Measurements from ENCODE around the gene BCAS3. TPM values are rescaled to one million over a fixed set of nuclear protein-coding genes. Genes with fewer than 3 reads are reported as not detected.

Gene BCAS3
- total and polyA plus RNA-seq, 2 donors (not counting 1 experiment from before 2014, with no cell fraction given): 13.9 to 73.4 TPM

DNA sequence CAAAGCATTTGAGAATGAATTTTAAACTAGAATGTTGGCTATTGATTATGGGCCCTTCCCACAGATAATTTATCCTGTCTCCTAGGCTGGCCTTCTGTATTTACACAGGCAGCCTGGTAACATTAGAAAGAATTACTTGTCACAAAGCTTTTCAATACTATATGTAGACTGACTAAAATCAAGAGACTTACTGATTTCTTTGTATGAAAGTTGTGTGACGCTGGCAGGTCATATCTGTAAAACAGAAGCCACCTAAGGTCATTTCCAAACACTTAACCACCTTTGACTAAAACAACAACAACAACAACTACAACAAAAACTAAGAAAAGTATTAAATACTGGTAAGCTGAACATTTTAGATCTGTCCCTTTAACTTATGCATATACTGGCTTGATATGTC lies 393.0 kb downstream of the BCAS3 start:
- peaks cover 0 to 1% of the 10 kb centered on the region in 2 experiments for H3K36me3 ChIP-seq (replicated peaks in 1 of 2; ENCODE audit: control extremely low read depth in 1 of 2, control insufficient read depth in 1 of 2, extremely low read depth in 1 of 2, insufficient read depth in 2 of 2, low read length in 1 of 2)
- POLR2A ChIA-PET: interaction anchor here (0.7 kb wide), 1 partner anchor 105 kb away, joined by 3 read pairs; no protein-coding TSS in a partner anchor
- H3K79me2 ChIP-seq (ENCODE audit: control insufficient read depth, insufficient read depth, low read length): no peaks in the 10 kb centered on the region
- H3K4me3 ChIP-seq (ENCODE audit: control extremely low read depth in 1 of 5, extremely low read depth in 1 of 5, insufficient read depth in 1 of 5, low read depth in 2 of 5, low read length in 4 of 5): no peak overlapping the region
- CTCF ChIA-PET: no interaction called here
- H4K20me1 ChIP-seq (ENCODE audit: control insufficient read depth, insufficient read depth, low read length, poor library complexity, severe bottlenecking): no peaks in the 10 kb centered on the region
- Mint-ChIP-seq H3K9me3 (ENCODE audit: insufficient read depth) (no peaks in the 10 kb centered on the region), H3K27me3 (no peaks in the 10 kb centered on the region), H3K27ac (no peak overlapping the region), H3K4me3 (no peak overlapping the region), H3K4me1 (no peaks in the 10 kb centered on the region)
- no peaks in the 10 kb centered on the region for H3K9me3 ChIP-seq (ENCODE audit: control extremely low read depth in 1 of 3, control insufficient read depth in 2 of 3, insufficient read depth in 1 of 3, low read length in 2 of 3)
- TF ChIP-seq EZH2 (IDR thresholded peaks at IDR 0.05; ENCODE audit: borderline replicate concordance, insufficient read depth, low read depth, low read length, poor library complexity, severe bottlenecking): no peak
- TF ChIP-seq, protein P1, sequence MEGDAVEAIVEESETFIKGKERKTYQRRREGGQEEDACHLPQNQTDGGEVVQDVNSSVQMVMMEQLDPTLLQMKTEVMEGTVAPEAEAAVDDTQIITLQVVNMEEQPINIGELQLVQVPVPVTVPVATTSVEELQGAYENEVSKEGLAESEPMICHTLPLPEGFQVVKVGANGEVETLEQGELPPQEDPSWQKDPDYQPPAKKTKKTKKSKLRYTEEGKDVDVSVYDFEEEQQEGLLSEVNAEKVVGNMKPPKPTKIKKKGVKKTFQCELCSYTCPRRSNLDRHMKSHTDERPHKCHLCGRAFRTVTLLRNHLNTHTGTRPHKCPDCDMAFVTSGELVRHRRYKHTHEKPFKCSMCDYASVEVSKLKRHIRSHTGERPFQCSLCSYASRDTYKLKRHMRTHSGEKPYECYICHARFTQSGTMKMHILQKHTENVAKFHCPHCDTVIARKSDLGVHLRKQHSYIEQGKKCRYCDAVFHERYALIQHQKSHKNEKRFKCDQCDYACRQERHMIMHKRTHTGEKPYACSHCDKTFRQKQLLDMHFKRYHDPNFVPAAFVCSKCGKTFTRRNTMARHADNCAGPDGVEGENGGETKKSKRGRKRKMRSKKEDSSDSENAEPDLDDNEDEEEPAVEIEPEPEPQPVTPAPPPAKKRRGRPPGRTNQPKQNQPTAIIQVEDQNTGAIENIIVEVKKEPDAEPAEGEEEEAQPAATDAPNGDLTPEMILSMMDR (IDR thresholded peaks at IDR 0.05): no peak
- ATAC-seq (ENCODE audit: low read depth) (no peak), DNase-seq (no peak)
- no CpG with 5 or more reads among the region's 1 CpG for WGBS (ENCODE audit: insufficient coverage)
- no peak overlapping the region for H3K9ac ChIP-seq (ENCODE audit: low read length)
- no peak overlapping the region for H2AFZ ChIP-seq (ENCODE audit: insufficient read depth, low read depth, low read length, poor library complexity, severe bottlenecking)
- intact Hi-C loops (cut with micrococcal nuclease): no loop called here
- H3K27ac ChIP-seq (ENCODE audit: low read length in 2 of 2): no peak overlapping the region
- no peaks in the 10 kb centered on the region for H3K4me1 ChIP-seq (ENCODE audit: control insufficient read depth in 2 of 2, insufficient read depth in 2 of 2, low read length in 2 of 2)
- no peaks in the 10 kb centered on the region for H3K27me3 ChIP-seq (replicated peaks in 1 of 4; ENCODE audit: control extremely low read depth in 1 of 4, control insufficient read depth in 3 of 4, insufficient read depth in 4 of 4, low read length in 3 of 4)
- no peak overlapping the region for H3K4me2 ChIP-seq (replicated peaks; ENCODE audit: low read depth, low read length, poor library complexity, severe bottlenecking)

DNA sequence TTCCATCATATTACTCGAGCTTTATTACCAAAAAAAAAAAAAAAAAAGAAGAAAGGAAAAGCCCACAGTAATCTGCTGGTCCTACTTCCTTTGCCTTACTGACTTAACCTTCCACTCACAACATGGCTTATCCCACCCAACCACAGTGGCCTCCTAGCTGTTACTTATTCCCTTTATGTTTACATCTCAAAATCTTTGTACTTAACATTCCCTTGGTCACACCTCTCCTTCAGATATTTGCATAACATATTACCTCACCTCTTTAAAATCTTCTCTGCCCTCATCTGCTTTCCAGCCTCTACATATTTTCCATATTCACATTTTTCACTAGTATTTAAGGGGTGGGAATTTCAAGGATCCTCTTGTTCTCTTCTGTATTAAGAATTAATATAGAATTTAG lies 395.0 kb downstream of the BCAS3 start:
- Histone ChIP-seq H3K27ac (ENCODE audit: low read length in 2 of 2) (no peak overlapping the region), H3K79me2 (ENCODE audit: control insufficient read depth, insufficient read depth, low read length) (no peaks in the 10 kb centered on the region), H3K4me2 (replicated peaks; ENCODE audit: low read depth, low read length, poor library complexity, severe bottlenecking) (no peak overlapping the region), H3K4me3 (ENCODE audit: control extremely low read depth in 1 of 5, extremely low read depth in 1 of 5, insufficient read depth in 1 of 5, low read depth in 2 of 5, low read length in 4 of 5) (no peak overlapping the region), H3K4me1 (ENCODE audit: control insufficient read depth in 2 of 2, insufficient read depth in 2 of 2, low read length in 2 of 2) (no peaks in the 10 kb centered on the region), H3K36me3 (replicated peaks in 1 of 2; ENCODE audit: control extremely low read depth in 1 of 2, control insufficient read depth in 1 of 2, extremely low read depth in 1 of 2, insufficient read depth in 2 of 2, low read length in 1 of 2) (peaks cover 0 to 10% of the 10 kb centered on the region in 2 experiments), H2AFZ (ENCODE audit: insufficient read depth, low read depth, low read length, poor library complexity, severe bottlenecking) (no peak overlapping the region), H4K20me1 (ENCODE audit: control insufficient read depth, insufficient read depth, low read length, poor library complexity, severe bottlenecking) (no peaks in the 10 kb centered on the region), H3K27me3 (replicated peaks in 1 of 4; ENCODE audit: control extremely low read depth in 1 of 4, control insufficient read depth in 3 of 4, insufficient read depth in 4 of 4, low read length in 3 of 4) (no peaks in the 10 kb centered on the region), H3K9ac (ENCODE audit: low read length) (no peak overlapping the region), H3K9me3 (ENCODE audit: control extremely low read depth in 1 of 3, control insufficient read depth in 2 of 3, insufficient read depth in 1 of 3, low read length in 2 of 3) (no peaks in the 10 kb centered on the region)
- intact Hi-C loops (cut with micrococcal nuclease): no loop called here
- 100% methylated on average over 1 of the region's 1 CpG for WGBS (ENCODE audit: insufficient coverage)
- H3K4me3 Mint-ChIP-seq: no peak overlapping the region
- DNase-seq (no peak), ATAC-seq (ENCODE audit: low read depth) (no peak)
- H3K4me1 Mint-ChIP-seq: no peaks in the 10 kb centered on the region
- TF ChIP-seq, protein P1 (IDR thresholded peaks at IDR 0.05): no peak
- TF ChIP-seq EZH2 (IDR thresholded peaks at IDR 0.05; ENCODE audit: borderline replicate concordance, insufficient read depth, low read depth, low read length, poor library complexity, severe bottlenecking): no peak
- no peaks in the 10 kb centered on the region for H3K9me3 Mint-ChIP-seq (ENCODE audit: insufficient read depth)
- H3K27ac Mint-ChIP-seq: no peak overlapping the region
- ChIA-PET CTCF (interaction anchor here (0.6 kb wide), 1 partner anchor 71 kb away, joined by 4 read pairs; no protein-coding TSS in a partner anchor), POLR2A (no interaction called here)
- H3K27me3 Mint-ChIP-seq: no peaks in the 10 kb centered on the region
